ENCODE measurements around the gene PRAC1. TPM values are rescaled to one million over a fixed set of nuclear protein-coding genes. Genes with fewer than 3 reads are reported as not detected.
A peak's percentile ranks its signal among the peaks of the same experiment; 100 is the strongest.

PRAC1 gene
- total RNA-seq, 2 donors from 2014 or later: not detected

GRCh38 chr17:48678141-48678971, 44.0 kb downstream of the PRAC1 start:
- Mint-ChIP-seq H3K36me3 (no peaks in the 10 kb centered on the region), H3K27me3 (peaks cover 8 to 33% of the 10 kb centered on the region in 2 donors), H3K9me3 (no peaks in the 10 kb centered on the region), H3K4me1 (ENCODE audit: low read depth in 2 of 2) (peaks cover 0 to 3% of the 10 kb centered on the region in 2 donors), H3K4me3 (no peak overlapping the region), H3K27ac (no peak overlapping the region)
- DNase-seq (ENCODE audit: low spot score): peak; percentile 65
- peak; percentile 88 to 89 for ATAC-seq

- peaks cover 7 to 33% of the 10 kb centered on the region in 2 donors for H3K27me3 Mint-ChIP-seq
- ATAC-seq (no peak), DNase-seq (ENCODE audit: low spot score) (no peak)
- H3K4me1 Mint-ChIP-seq (ENCODE audit: low read depth in 2 of 2): peaks cover 0 to 3% of the 10 kb centered on the region in 2 donors
- no peaks in the 10 kb centered on the region for H3K9me3 Mint-ChIP-seq
- H3K36me3 Mint-ChIP-seq: no peaks in the 10 kb centered on the region
- H3K27ac Mint-ChIP-seq: no peak overlapping the region
- no peak overlapping the region for H3K4me3 Mint-ChIP-seq
These were observed 45.3 kb downstream of the PRAC1 start for GRCh38 chr17:48676963-48677558.

GRCh38 chr17:48672340-48672739, 50.0 kb downstream of the PRAC1 start:
- Mint-ChIP-seq H3K4me3 (no peak overlapping the region), H3K36me3 (no peaks in the 10 kb centered on the region), H3K4me1 (ENCODE audit: low read depth in 2 of 2) (peaks cover 3 to 6% of the 10 kb centered on the region in 2 donors), H3K27ac (no peak overlapping the region), H3K9me3 (no peaks in the 10 kb centered on the region), H3K27me3 (peaks cover 0 to 27% of the 10 kb centered on the region in 2 donors)
- no peak for ATAC-seq
- no peak for DNase-seq (ENCODE audit: low spot score)

Other genes with a start within 250 kb of the PRAC1 start
- not detected for gene HOXB1, start 191.5 kb downstream of the PRAC1 start, total RNA-seq
- 10 to 100 TPM; 20.8 to 30.0 TPM for gene HOXB2, start 177.4 kb downstream of the PRAC1 start, total RNA-seq
- gene HOXB4, start 144.2 kb downstream of the PRAC1 start, total RNA-seq: 1 to 10 TPM; 6.9 to 8.2 TPM
- 10 to 100 TPM in 1 of 2 donors, 1 to 10 TPM in 1; 9.0 to 15.4 TPM for gene HOXB3, start 132.3 kb downstream of the PRAC1 start, total RNA-seq
- gene HOXB5, start 128.7 kb downstream of the PRAC1 start, total RNA-seq: under 1 TPM in 1 of 2 donors, not detected in 1; 0.70 TPM
- gene HOXB6, start 117.5 kb downstream of the PRAC1 start, total RNA-seq: 1 to 10 TPM; 1.9 to 2.2 TPM
- 1 to 10 TPM; 1.1 to 2.7 TPM for gene HOXB7, start 111.5 kb downstream of the PRAC1 start, total RNA-seq
- gene HOXB8, start 107.2 kb downstream of the PRAC1 start, total RNA-seq: not detected
- 1 to 10 TPM in 1 of 2 donors, under 1 TPM in 1; 0.78 to 2.7 TPM for gene HOXB9, start 96.2 kb downstream of the PRAC1 start, total RNA-seq
- gene PRAC2, start 667 bp upstream of the PRAC1 start, total RNA-seq: not detected
- not detected for gene HOXB13, start 6.2 kb upstream of the PRAC1 start, total RNA-seq
- gene TTLL6, start 94.7 kb upstream of the PRAC1 start, total RNA-seq: not detected
- 100 to 1,000 TPM; 118 to 166 TPM for gene CALCOCO2, start 108.5 kb upstream of the PRAC1 start, total RNA-seq
- gene ATP5MC1, start 170.3 kb upstream of the PRAC1 start, total RNA-seq: 100 to 1,000 TPM in 1 of 2 donors, 10 to 100 TPM in 1; 66.5 to 102 TPM
- 100 to 1,000 TPM; 109 to 130 TPM for gene UBE2Z, start 185.9 kb upstream of the PRAC1 start, total RNA-seq
- 100 to 1,000 TPM; 116 to 148 TPM for gene SNF8, start 222.3 kb upstream of the PRAC1 start, total RNA-seq
- not detected for gene GIP, start 246.1 kb upstream of the PRAC1 start, total RNA-seq

Data from natural killer cell treated with Interleukin-12 subunit alpha and Interleukin-12 subunit beta and Interleukin-15 and Interleukin-18, amount 100 ng/mL, for 72 hours (primary cell).